ENCODE measurements around the gene GARIN3. TPM values are rescaled to one million over a fixed set of nuclear protein-coding genes. Genes with fewer than 3 reads are reported as not detected.
A peak's percentile ranks its signal among the peaks of the same experiment; 100 is the strongest.

GARIN3 gene
- total RNA-seq, 1 donor from 2014 or later: not detected

GRCh38 chr5:157143127-157143971 lies 22.7 kb downstream of the GARIN3 start:
- DNase-seq: peak; percentile 72

DNA sequence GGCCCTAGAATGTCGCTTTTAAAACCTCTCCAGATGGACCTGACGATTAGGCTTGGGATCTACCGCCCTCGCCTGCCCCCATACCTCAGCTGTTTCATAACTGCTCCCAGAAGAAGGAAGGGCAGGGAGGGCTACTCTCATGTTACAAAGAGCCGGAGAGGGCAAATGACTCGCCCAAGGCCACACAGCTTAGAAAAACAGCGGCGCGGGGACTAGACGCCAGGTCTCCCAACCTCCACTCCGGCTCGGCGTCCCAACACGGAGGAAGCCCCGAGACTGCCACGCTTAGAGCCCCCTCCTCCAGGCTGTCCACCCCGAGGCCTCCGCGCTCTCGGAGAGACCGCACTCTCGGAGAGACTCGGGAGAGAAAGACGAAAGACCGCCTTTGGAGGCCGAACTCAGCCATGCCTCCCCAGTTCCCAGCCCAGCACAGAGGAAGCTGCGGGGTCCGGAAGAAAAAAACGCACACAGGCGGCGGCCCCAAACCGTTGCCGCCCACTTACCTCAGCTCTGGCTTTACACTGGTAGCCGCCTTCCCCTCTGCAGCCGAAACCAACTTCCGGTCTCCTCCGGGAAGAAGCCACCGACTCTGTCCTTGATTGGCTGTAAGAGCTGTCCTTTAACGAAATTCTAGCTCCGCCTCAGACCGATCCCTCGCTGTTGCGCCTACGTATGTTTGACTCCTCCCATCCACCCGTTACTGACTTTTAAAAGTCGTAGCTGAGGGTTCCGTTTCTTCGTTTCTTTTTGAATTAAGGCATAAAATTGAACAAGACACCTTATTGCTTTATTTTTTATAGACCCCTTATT lies 23.5 kb downstream of the GARIN3 start, which contains the start of gene MED7:
Gene MED7, minus strand, starts transcription at position 549 of the 810 bp plus-strand sequence. CDS start 3,434 bp downstream, outside the sequence.
- DNase-seq: peak; percentile 100

GRCh38 chr5:157137691-157138090 lies 28.4 kb downstream of the GARIN3 start:
- DNase-seq: no peak

GRCh38 chr5:157132281-157132612 lies 33.8 kb downstream of the GARIN3 start:
- no peak for DNase-seq

- no peak for DNase-seq
These were observed 35.1 kb downstream of the GARIN3 start for GRCh38 chr5:157130925-157131324.

DNA sequence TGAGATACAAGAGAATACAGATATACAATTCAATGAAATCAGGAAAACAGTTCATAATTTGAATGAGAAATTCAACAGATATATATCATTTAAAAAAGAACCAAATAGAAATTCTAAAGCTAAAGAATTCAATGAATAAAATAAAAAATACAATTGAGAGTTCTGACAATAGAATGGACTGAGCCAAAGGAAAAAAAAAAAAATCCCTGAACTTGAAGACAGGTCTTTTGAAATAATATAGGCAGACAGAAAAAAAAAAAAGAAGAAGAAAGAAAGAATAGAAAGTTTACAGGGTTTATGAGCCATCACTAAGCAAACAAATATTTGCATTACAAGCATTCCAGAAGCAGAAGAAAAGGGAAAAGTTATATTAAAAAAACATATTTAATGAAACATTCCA lies 44.4 kb downstream of the GARIN3 start:
- DNase-seq: no peak

- DNase-seq: no peak
These were observed 46.0 kb downstream of the GARIN3 start for GRCh38 chr5:157120102-157120501.

GRCh38 chr5:157116483-157116954 lies 49.5 kb downstream of the GARIN3 start:
- DNase-seq: no peak

GRCh38 chr5:157115502-157115901 lies 50.6 kb downstream of the GARIN3 start:
- DNase-seq: peak; percentile 25

GRCh38 chr5:157115012-157115411 lies 51.1 kb downstream of the GARIN3 start:
- DNase-seq: no peak

GRCh38 chr5:157113002-157113401 lies 53.1 kb downstream of the GARIN3 start:
- DNase-seq: peak; percentile 53

Other genes with a start within 250 kb of the GARIN3 start
- not detected for gene TIMD4, start 203.0 kb downstream of the GARIN3 start, total RNA-seq
- gene HAVCR1, start 107.1 kb downstream of the GARIN3 start, total RNA-seq: not detected
- gene HAVCR2, start 57.2 kb downstream of the GARIN3 start, total RNA-seq: 2.8 TPM
- 17.2 TPM for gene MED7, start 23.4 kb downstream of the GARIN3 start, total RNA-seq
- gene ITK, start 14.6 kb upstream of the GARIN3 start, total RNA-seq: 4.4 TPM
- gene CYFIP2, start 99.9 kb upstream of the GARIN3 start, total RNA-seq: 5.4 TPM

Measured in tongue (tissue), 2 donors.